Sigmoid colon (tissue), 7 donors: Measurements from ENCODE around the gene LIG3. TPM values are rescaled to one million over a fixed set of nuclear protein-coding genes. Genes with fewer than 3 reads are reported as not detected.
"Not testable (repeated sequence)": the region's sequence is repeated elsewhere in the genome, so short reads cannot be mapped to it uniquely, and the experiment has no call there.

Experiments
- DNase-seq: peaks from one replicate; pipeline ENCODE4 v3.0.0-alpha.2; 2019
- H3K27ac ChIP-seq, 4 donors: fragments of 200-600 bp; sonication (generic); one replicate each; pipeline ENCODE4 v1.5.1; 2016 to 2019; ENCODE audit warnings: mild to moderate bottlenecking in 1 of 4
- H3K27me3 ChIP-seq, 3 donors: fragments of 200-600 bp; sonication (generic); one replicate each; pipeline ENCODE4 v1.5.1; 2019; ENCODE audit warnings: mild to moderate bottlenecking in 1 of 3
- H3K36me3 ChIP-seq, 4 donors: fragments of 200-600 bp; sonication (generic); one replicate each; pipeline ENCODE4 v1.5.1; 2016 to 2019
- H3K4me1 ChIP-seq, 4 donors: fragments of 200-600 bp; sonication (generic); one replicate each; pipeline ENCODE4 v1.5.1; 2017 to 2019
- H3K4me3 ChIP-seq, 4 donors: fragments of 200-600 bp; sonication (generic); one replicate each; pipeline ENCODE4 v1.5.1; 2017 to 2019; ENCODE audit warnings: mild to moderate bottlenecking in 2 of 4, moderate library complexity in 1 of 4
- H3K9me3 ChIP-seq, 4 donors: fragments of 200-600 bp in 3 of 4; sonication (generic) in 3 of 4; one replicate each; pipeline versions ENCODE4 v1.5.1 to v1.6.1; 2013 to 2019
- EP300 ChIP-seq, 4 donors: sonication (generic); formaldehyde crosslinking; IDR thresholded peaks; one replicate each; pipeline ENCODE4 v1.6.1; 2017; ENCODE audit warnings: antibody characterized with exemption in 4 of 4
- POLR2A ChIP-seq, 2 donors: fragments of 450-650 bp; IDR thresholded peaks; one replicate each; pipeline ENCODE4 v1.6.1; 2016; ENCODE audit warnings: antibody characterized with exemption in 2 of 2, mild to moderate bottlenecking in 2 of 2, moderate library complexity in 2 of 2
- POLR2AphosphoS5 ChIP-seq, 4 donors: sonication (generic); formaldehyde crosslinking; IDR thresholded peaks; one replicate each; pipeline ENCODE4 v1.6.1; 2017; ENCODE audit warnings: antibody characterized with exemption in 4 of 4
- WGBS, 2 donors: extraction: QIAGEN DNeasy Blood & Tissue Kit; methylation state at CpG; one replicate each; pipeline ENCODE4 v1.1.7; 2013; 5-methylcytosine and 5-hydroxymethylcytosine counted together
- intact Hi-C: fragments of 100-400 bp; cut with DNase I; formaldehyde crosslinking; loops from one replicate; pipeline ENCODE4 v1.15.1; 2023
- polyA plus RNA-seq, 3 donors: library from polyadenylated mRNA; stranded (reverse); fragments of 200-250 nt; gene quantifications; one replicate each; pipeline ENCODE4 v1.2.3, GENCODE V29; 2013
- total RNA-seq, 4 donors: library from RNA; depleted of rRNA; stranded (reverse); fragments of >200 nt; gene quantifications; one replicate each; pipeline ENCODE4 v1.1.0, GENCODE V29; 2016
- TF ChIP-seq, protein P1 (sequence below), 4 experiments: fragments of 450-650 bp in 3 of 4; fragments of 200-600 bp in 1 of 4; IDR thresholded peaks; one replicate each; pipeline ENCODE4 v1.5.1; 2016 to 2019; ENCODE audit warnings: antibody characterized with exemption in 4 of 4, mild to moderate bottlenecking in 3 of 4, moderate library complexity in 2 of 4
- donor health status: healthy with polysubstance abuse.
- donor health status: Bipolar disorder and iron deficiency.
- donor health status: healthy.

Gene LIG3
- total RNA-seq: 10 to 100 TPM; 19.4 to 29.7 (median 22.7) TPM
- 10 to 100 TPM in 1 of 3 donors, 1 to 10 TPM in 2; 3.5 to 15.6 (median 4.2) TPM for polyA plus RNA-seq

DNA sequence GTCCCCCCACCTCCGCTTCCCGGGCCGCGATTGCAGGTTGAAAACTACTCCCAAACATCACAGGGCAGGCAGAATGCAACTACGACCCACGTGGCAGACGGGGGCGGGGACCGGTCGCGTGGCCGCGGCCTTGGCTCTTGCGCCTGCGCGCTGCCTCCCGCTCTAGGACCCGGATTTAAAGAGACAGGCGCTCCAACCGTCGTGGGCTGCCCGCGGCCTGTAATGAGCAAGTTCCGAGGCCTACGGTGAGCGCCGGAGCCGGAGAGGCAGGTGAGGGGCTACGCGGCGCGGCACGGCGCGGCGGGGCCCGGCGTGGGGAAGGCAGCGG is at the start of gene LIG3:
Gene LIG3, plus strand, starts transcription at position 160 of the 328 bp plus-strand sequence. CDS start 2,494 bp downstream, outside the sequence.
- TF ChIP-seq POLR2A (IDR thresholded peaks at IDR 0.05) (peak in 1 of 2 donors; percentile 53), POLR2AphosphoS5 (IDR thresholded peaks at IDR 0.05) (peak; percentile 77 to 95 (median 84)), EP300 (IDR thresholded peaks at IDR 0.05) (peak in 1 of 4 donors; percentile 44)
- TF ChIP-seq, protein P1, sequence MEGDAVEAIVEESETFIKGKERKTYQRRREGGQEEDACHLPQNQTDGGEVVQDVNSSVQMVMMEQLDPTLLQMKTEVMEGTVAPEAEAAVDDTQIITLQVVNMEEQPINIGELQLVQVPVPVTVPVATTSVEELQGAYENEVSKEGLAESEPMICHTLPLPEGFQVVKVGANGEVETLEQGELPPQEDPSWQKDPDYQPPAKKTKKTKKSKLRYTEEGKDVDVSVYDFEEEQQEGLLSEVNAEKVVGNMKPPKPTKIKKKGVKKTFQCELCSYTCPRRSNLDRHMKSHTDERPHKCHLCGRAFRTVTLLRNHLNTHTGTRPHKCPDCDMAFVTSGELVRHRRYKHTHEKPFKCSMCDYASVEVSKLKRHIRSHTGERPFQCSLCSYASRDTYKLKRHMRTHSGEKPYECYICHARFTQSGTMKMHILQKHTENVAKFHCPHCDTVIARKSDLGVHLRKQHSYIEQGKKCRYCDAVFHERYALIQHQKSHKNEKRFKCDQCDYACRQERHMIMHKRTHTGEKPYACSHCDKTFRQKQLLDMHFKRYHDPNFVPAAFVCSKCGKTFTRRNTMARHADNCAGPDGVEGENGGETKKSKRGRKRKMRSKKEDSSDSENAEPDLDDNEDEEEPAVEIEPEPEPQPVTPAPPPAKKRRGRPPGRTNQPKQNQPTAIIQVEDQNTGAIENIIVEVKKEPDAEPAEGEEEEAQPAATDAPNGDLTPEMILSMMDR (IDR thresholded peaks at IDR 0.05): no peak
- Histone ChIP-seq H3K27me3 (no peaks in the 10 kb centered on the region), H3K4me3 (peak within 1 kb of the TSS; percentile 74 to 80 (median 77)), H3K9me3 (no peaks in the 10 kb centered on the region), H3K27ac (peak within 1 kb of the TSS; percentile 94 to 98 (median 96)), H3K36me3 (peaks cover 0 to 9% (median 0%) of the 10 kb centered on the region in 4 donors), H3K4me1 (peaks cover 0 to 36% (median 28%) of the 10 kb centered on the region in 4 donors)
- peak; percentile 97 for DNase-seq
- intact Hi-C loops: loop anchor here (1.0 to 10.0 kb wide), 5 partner anchors 16 to 588 kb away; partner anchors contain the start of genes CCT6B, SLFN5 and ZNF830
- WGBS, 2 donors: 0% methylated on average over 39 of the region's 39 CpGs

DNA sequence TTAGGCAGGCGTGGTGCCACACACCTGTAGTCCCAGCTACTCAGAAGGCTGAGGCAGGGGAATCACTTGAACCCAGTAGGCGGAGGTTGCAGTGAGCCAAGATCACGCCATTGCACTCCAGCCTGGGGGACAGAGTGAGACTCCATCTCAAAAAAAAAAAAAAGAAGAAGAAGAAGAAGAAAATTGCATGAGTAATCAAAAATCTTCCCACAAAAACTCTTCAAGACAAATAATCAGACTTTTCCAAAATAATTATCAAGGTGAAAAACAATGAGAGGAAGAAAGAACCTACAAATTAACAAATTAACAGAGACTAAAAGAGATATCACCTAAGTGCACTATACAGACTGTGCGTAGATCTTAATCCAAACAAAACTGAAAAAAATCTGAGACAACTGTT is 29.5 kb upstream of the LIG3 start:
- H3K36me3 ChIP-seq, intact Hi-C loops, H3K4me1 ChIP-seq, H3K4me3 ChIP-seq, H3K27me3 ChIP-seq, H3K27ac ChIP-seq, H3K9me3 ChIP-seq, DNase-seq: not testable (repeated sequence)
- WGBS, 2 donors: 92 to 94% methylated on average over 4 of the region's 4 CpGs

DNA sequence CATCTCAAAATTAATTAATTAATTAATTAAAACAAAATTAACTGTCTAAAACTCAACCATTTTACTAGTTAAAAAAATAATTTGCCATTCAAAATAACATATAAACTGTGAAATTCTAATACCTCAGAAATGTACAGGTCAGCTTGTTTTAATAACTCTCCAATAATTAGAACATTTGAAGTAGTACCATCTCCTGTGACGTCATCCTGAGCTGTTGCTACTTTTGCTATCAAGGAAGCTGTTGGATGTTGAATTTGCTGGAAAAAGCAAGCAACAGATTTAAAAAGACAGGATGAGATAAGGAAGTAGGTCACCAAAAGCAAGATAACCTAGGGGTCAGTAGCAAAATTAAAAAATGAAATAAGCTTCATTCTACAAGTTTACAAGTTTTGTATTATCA is 21.9 kb upstream of the LIG3 start:
- TF ChIP-seq POLR2AphosphoS5 (IDR thresholded peaks at IDR 0.05): no peak
- intact Hi-C loops: no loop called here
- peaks cover 0 to 23% (median 19%) of the 10 kb centered on the region in 4 donors for H3K4me1 ChIP-seq
- no peaks in the 10 kb centered on the region for H3K27me3 ChIP-seq
- DNase-seq: no peak
- H3K36me3 ChIP-seq: peaks cover 0 to 3% (median 0%) of the 10 kb centered on the region in 4 donors
- WGBS, 2 donors: 80 to 88% methylated on average over 1 of the region's 1 CpG
- H3K27ac ChIP-seq: no peak overlapping the region
- H3K4me3 ChIP-seq: no peak overlapping the region
- H3K9me3 ChIP-seq: no peaks in the 10 kb centered on the region

DNA sequence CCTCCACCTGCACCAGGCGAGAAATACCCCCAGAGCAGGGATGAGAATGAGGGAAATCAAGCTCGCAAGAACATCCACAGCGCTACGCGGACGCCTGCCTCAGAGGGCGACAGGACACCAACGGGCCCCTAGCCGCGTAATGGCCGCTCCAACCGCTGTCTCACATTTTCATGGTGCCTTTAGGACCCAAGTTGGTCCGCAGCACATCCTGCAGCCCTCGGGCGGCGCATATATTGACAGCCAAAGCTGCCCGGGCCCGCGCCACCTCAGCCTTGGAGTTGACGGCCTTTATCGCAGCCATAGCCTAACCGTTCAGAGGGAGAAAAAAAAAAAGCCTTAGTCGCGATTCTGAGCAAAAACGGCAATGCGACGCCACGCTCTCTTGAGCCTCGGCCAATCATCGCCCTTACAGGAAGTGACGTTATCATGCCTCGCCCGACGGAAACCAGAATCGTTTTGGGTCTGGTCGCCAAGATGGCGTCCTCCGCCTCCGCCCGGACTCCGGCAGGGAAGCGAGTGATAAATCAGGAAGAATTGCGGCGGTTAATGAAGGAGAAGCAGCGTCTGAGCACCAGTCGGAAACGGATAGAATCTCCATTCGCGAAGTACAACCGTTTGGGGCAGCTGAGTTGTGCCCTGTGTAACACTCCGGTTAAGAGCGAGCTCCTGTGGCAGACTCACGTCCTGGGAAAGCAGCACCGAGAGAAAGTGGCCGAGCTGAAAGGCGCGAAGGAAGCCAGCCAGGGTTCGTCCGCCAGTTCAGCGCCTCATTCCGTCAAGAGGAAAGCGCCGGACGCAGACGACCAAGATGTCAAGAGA is 19.0 kb upstream of the LIG3 start, which contains the start of the genes CCT6B and ZNF830:
Gene CCT6B, minus strand, starts transcription at position 368 of the 819 bp plus-strand sequence. Its CDS starts 67 bp downstream, at position 301.
Gene ZNF830, plus strand, starts transcription at position 448 of the 819 bp plus-strand sequence. Its CDS starts 27 bp downstream, at position 475.
- WGBS, 2 donors: 0 to 1% methylated on average over 65 of the region's 65 CpGs
- Histone ChIP-seq H3K27me3 (no peaks in the 10 kb centered on the region), H3K36me3 (peaks cover 0 to 32% (median 9%) of the 10 kb centered on the region in 4 donors), H3K27ac (peak within 1 kb of the TSS; percentile 93 to 96 (median 94)), H3K4me1 (peaks cover 0 to 27% (median 20%) of the 10 kb centered on the region in 4 donors), H3K9me3 (no peaks in the 10 kb centered on the region), H3K4me3 (peak within 1 kb of the TSS; percentile 87 to 91 (median 88))
- intact Hi-C loops: loop anchor here (1.0 kb wide), 2 partner anchors 19 to 128 kb away; partner anchors contain the start of gene LIG3
- TF ChIP-seq POLR2A (IDR thresholded peaks at IDR 0.05) (peak; percentile 53 to 62), POLR2AphosphoS5 (IDR thresholded peaks at IDR 0.05) (peak; percentile 92 to 96 (median 95))
- TF ChIP-seq, protein P1 (IDR thresholded peaks at IDR 0.05): no peak
- peak; percentile 97 for DNase-seq

DNA sequence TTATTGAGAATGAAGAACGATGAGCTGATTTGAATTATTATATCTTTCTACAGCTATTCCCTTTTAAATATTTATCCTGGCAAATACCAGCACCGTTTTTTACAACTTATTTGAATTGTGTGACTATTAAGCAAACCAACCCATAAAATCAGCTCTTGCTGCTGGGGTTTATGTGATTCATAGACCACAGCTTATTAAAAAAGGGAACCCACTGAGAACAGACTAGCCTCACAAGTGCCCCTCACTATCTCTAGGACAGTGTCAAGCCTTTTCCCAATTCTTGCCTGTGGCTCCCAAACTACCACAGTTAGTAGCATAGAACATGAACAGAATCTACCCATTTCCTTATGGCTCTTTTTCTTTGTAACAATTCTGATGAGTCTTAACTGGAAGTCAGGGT is 6.1 kb upstream of the LIG3 start:
- H3K4me3 ChIP-seq: no peak overlapping the region
- no peak overlapping the region for H3K27ac ChIP-seq
- H3K36me3 ChIP-seq: no peaks in the 10 kb centered on the region
- no peak for DNase-seq
- no peaks in the 10 kb centered on the region for H3K9me3 ChIP-seq
- intact Hi-C loops: no loop called here
- TF ChIP-seq POLR2AphosphoS5 (IDR thresholded peaks at IDR 0.05) (no peak), EP300 (IDR thresholded peaks at IDR 0.05) (no peak), POLR2A (IDR thresholded peaks at IDR 0.05) (no peak)
- TF ChIP-seq, protein P1 (IDR thresholded peaks at IDR 0.05): no peak
- 20 to 37% methylated on average over 2 of the region's 2 CpGs for WGBS, 2 donors
- H3K4me1 ChIP-seq: peaks cover 0 to under 1% (median 0%) of the 10 kb centered on the region in 4 donors
- H3K27me3 ChIP-seq: no peaks in the 10 kb centered on the region
